ENCODE data around the gene CENPF. TPM values are rescaled to one million over a fixed set of nuclear protein-coding genes. Genes with fewer than 3 reads are reported as not detected.
"Not testable (repeated sequence)": the region's sequence is repeated elsewhere in the genome, so short reads cannot be mapped to it uniquely, and the experiment has no call there.

CENPF gene
- total and polyA plus RNA-seq, 2 donors from 2014 or later: 0.39 to 3.3 TPM

GRCh38 chr1:214608817-214609216 lies 5.8 kb downstream of the CENPF start:
- H3K9ac ChIP-seq (ENCODE audit: low read length in 3 of 3): not testable (repeated sequence)

GRCh38 chr1:214609692-214610091 lies 6.7 kb downstream of the CENPF start:
- no peaks in the 10 kb centered on the region for H3K27me3 ChIP-seq (ENCODE audit: control insufficient read depth, insufficient read depth, low read length)
- H3K9ac ChIP-seq (ENCODE audit: low read length in 3 of 3): no peak overlapping the region
- intact Hi-C loops (cut with DNase I): no loop called here
- H3K4me3 ChIP-seq (ENCODE audit: low read length in 3 of 3): no peak overlapping the region
- H3K4me1 ChIP-seq (ENCODE audit: control insufficient read depth in 2 of 3, insufficient read depth in 2 of 3, low read depth in 1 of 3, low read length in 3 of 3): no peaks in the 10 kb centered on the region
- H3K9me3 ChIP-seq (ENCODE audit: control insufficient read depth in 2 of 3, insufficient read depth in 1 of 3, low read length in 3 of 3): no peaks in the 10 kb centered on the region
- DNase-seq (no peak), FAIRE-seq (no peak)
- no peak overlapping the region for H3K27ac ChIP-seq (ENCODE audit: low read depth in 2 of 2, low read length in 2 of 2)
- no peaks in the 10 kb centered on the region for H3K36me3 ChIP-seq (ENCODE audit: control insufficient read depth in 2 of 3, insufficient read depth in 3 of 3, low read length in 3 of 3)
- TF ChIP-seq CTCF (IDR thresholded peaks at IDR 0.05; ENCODE audit: borderline replicate concordance, extremely low read depth, insufficient read depth): no peak

More at GRCh38 chr1:214608817-214609216, 5.8 kb downstream of the CENPF start:
- H3K27me3 ChIP-seq (ENCODE audit: control insufficient read depth, insufficient read depth, low read length); H3K27ac ChIP-seq (ENCODE audit: low read depth in 2 of 2, low read length in 2 of 2); FAIRE-seq; DNase-seq; H3K9me3 ChIP-seq (ENCODE audit: control insufficient read depth in 2 of 3, insufficient read depth in 1 of 3, low read length in 3 of 3); intact Hi-C loops (cut with DNase I); H3K4me1 ChIP-seq (ENCODE audit: control insufficient read depth in 2 of 3, insufficient read depth in 2 of 3, low read depth in 1 of 3, low read length in 3 of 3); H3K36me3 ChIP-seq (ENCODE audit: control insufficient read depth in 2 of 3, insufficient read depth in 3 of 3, low read length in 3 of 3); H3K4me3 ChIP-seq (ENCODE audit: low read length in 3 of 3): not testable (repeated sequence)

GRCh38 chr1:214610136-214610535 lies 7.1 kb downstream of the CENPF start:
- H3K27ac ChIP-seq (ENCODE audit: low read depth in 2 of 2, low read length in 2 of 2); FAIRE-seq; H3K4me1 ChIP-seq (ENCODE audit: control insufficient read depth in 2 of 3, insufficient read depth in 2 of 3, low read depth in 1 of 3, low read length in 3 of 3); H3K36me3 ChIP-seq (ENCODE audit: control insufficient read depth in 2 of 3, insufficient read depth in 3 of 3, low read length in 3 of 3); DNase-seq; H3K9me3 ChIP-seq (ENCODE audit: control insufficient read depth in 2 of 3, insufficient read depth in 1 of 3, low read length in 3 of 3); intact Hi-C loops (cut with DNase I); H3K4me3 ChIP-seq (ENCODE audit: low read length in 3 of 3); H3K27me3 ChIP-seq (ENCODE audit: control insufficient read depth, insufficient read depth, low read length); H3K9ac ChIP-seq (ENCODE audit: low read length in 3 of 3): not testable (repeated sequence)

DNA sequence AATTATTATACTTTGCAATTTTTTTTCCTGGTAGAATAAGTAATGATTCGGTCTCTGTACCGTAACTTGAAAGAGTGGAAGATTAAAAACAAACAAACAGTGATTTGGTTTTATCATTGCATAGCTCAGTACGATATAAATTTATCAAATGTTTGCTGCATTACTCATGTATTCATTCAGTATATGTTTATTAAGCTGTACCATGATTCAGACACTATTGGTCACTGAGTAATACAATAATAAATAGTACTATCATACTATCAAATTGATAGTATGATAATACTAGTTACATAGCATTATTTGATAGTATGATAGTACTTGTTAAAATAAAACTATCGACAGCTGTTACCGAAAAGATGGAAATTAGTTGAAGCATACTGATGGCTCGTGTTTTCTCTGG lies 12.1 kb downstream of the CENPF start:
- no peak for DNase-seq
- Histone ChIP-seq H3K9ac (ENCODE audit: low read length in 3 of 3) (no peak overlapping the region), H3K27ac (ENCODE audit: low read depth in 2 of 2, low read length in 2 of 2) (no peak overlapping the region), H3K4me1 (ENCODE audit: control insufficient read depth in 2 of 3, insufficient read depth in 2 of 3, low read depth in 1 of 3, low read length in 3 of 3) (no peaks in the 10 kb centered on the region), H3K27me3 (ENCODE audit: control insufficient read depth, insufficient read depth, low read length) (no peaks in the 10 kb centered on the region), H3K9me3 (ENCODE audit: control insufficient read depth in 2 of 3, insufficient read depth in 1 of 3, low read length in 3 of 3) (no peaks in the 10 kb centered on the region), H3K36me3 (ENCODE audit: control insufficient read depth in 2 of 3, insufficient read depth in 3 of 3, low read length in 3 of 3) (no peaks in the 10 kb centered on the region), H3K4me3 (ENCODE audit: low read length in 3 of 3) (no peak overlapping the region)
- no peak for FAIRE-seq
- TF ChIP-seq CTCF (IDR thresholded peaks at IDR 0.05; ENCODE audit: borderline replicate concordance, extremely low read depth, insufficient read depth): no peak
- intact Hi-C loops (cut with DNase I): no loop called here

DNA sequence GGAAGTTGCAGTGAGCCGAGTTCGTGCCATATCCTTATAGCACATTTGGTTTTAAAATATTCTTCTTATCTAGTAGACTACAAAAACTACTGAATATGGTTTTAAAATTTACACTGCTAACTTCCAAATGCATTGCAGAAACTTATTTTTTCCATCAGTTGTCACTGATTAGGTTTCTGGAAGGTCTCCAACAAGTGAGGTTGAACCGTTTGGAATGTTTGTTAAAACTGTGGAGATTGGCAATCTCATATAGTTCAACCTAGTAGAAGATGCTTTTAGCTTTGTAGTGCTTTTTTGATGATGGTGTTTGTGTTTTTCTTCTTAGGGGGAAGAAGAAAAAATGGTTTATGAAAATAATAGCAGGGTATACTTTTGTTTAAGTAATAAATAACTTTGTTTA lies 12.9 kb downstream of the CENPF start:
- peak in 1 of 5 donors; percentile 31 for DNase-seq

More for the DNA sequence above, 12.9 kb downstream of the CENPF start:
- H3K27me3 ChIP-seq (ENCODE audit: control insufficient read depth, insufficient read depth, low read length): no peaks in the 10 kb centered on the region
- no peak for TF ChIP-seq CTCF (IDR thresholded peaks at IDR 0.05; ENCODE audit: borderline replicate concordance, extremely low read depth, insufficient read depth)
- no peak overlapping the region for H3K9ac ChIP-seq (ENCODE audit: low read length in 3 of 3)
- no peak overlapping the region for H3K27ac ChIP-seq (ENCODE audit: low read depth in 2 of 2, low read length in 2 of 2)
- H3K9me3 ChIP-seq (ENCODE audit: control insufficient read depth in 2 of 3, insufficient read depth in 1 of 3, low read length in 3 of 3): no peaks in the 10 kb centered on the region
- no peaks in the 10 kb centered on the region for H3K4me1 ChIP-seq (ENCODE audit: control insufficient read depth in 2 of 3, insufficient read depth in 2 of 3, low read depth in 1 of 3, low read length in 3 of 3)
- H3K4me3 ChIP-seq (ENCODE audit: low read length in 3 of 3): no peak overlapping the region
- peaks cover 0 to 2% (median 0%) of the 10 kb centered on the region in 3 donors for H3K36me3 ChIP-seq (ENCODE audit: control insufficient read depth in 2 of 3, insufficient read depth in 3 of 3, low read length in 3 of 3)
- no peak for FAIRE-seq
- intact Hi-C loops (cut with DNase I): no loop called here

Data from kidney (tissue), 14 donors.